HL-60 (cell line): ENCODE results near the gene TEKT2.
A peak's percentile ranks its signal among the peaks of the same experiment; 100 is the strongest.

Experiments
- DNase-seq, 2 experiments: peaks; one replicate each; pipeline ENCODE4 v3.0.0-alpha.2; 2010 to 2020; ENCODE audit warnings: low read depth in 1 of 2, low spot score in 1 of 2
- H3K27ac ChIP-seq: fragments of 250-450 bp; sonication (Bioruptor Pico); replicated peaks from 2 replicates; pipeline ENCODE4 v1.5.1; 2020; ENCODE audit warnings: mild to moderate bottlenecking, moderate library complexity
- H3K27me3 ChIP-seq: fragments of 250-450 bp; sonication (Bioruptor Pico); 2 replicates; pipeline ENCODE4 v1.5.1; 2021; ENCODE audit warnings: mild to moderate bottlenecking, moderate library complexity; ENCODE audit not compliant: insufficient read depth, poor library complexity, severe bottlenecking
- H3K4me3 ChIP-seq: replicated peaks from 2 replicates; pipeline ENCODE4 v1.5.1; 2011; ENCODE audit warnings: mild to moderate bottlenecking, control low read depth, low read length; ENCODE audit not compliant: insufficient read depth
- GABPA ChIP-seq: IDR thresholded peaks from 2 replicates; pipeline ENCODE4 v1.6.1; 2012; ENCODE audit warnings: low read depth
- POLR2AphosphoS5 ChIP-seq: IDR thresholded peaks from 2 replicates; pipeline ENCODE4 v1.6.1; 2012; ENCODE audit warnings: low read depth
- SPI1 ChIP-seq: IDR thresholded peaks from 2 replicates; pipeline ENCODE4 v1.6.1; 2012; ENCODE audit warnings: low read depth, mild to moderate bottlenecking, borderline replicate concordance
- TF ChIP-seq, protein P1 (sequence below): IDR thresholded peaks from 2 replicates; pipeline ENCODE4 v1.6.1; 2012; ENCODE audit warnings: low read depth; ENCODE audit not compliant: insufficient replicate concordance
- TF ChIP-seq, protein P2 (sequence below): IDR thresholded peaks from one replicate; pipeline ENCODE4 v1.5.1; 2011; ENCODE audit warnings: low read length, control low read depth, inconsistent platforms; ENCODE audit not compliant: insufficient read depth

TEKT2 gene

DNA sequence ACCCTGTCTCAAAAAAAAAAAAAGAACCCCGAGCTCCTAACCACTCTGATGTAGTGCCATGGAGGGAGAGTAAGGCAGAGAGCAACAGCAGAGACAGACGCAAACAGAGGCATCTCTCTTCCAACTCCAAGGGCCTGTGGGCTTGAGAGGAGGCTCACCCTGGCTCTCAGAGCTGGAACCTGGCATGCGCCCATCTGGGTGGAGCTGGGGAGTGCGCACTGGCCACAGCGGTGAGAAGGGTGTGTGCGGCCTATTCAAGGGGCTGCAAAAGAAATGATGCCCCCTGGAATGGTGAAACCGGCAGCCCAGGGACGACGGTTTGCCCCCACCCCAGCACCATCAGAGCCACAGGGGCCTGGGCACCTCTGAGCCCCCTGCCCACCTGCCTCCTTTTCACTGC is 23.5 kb downstream of the TEKT2 start:
- TF ChIP-seq, protein P1, sequence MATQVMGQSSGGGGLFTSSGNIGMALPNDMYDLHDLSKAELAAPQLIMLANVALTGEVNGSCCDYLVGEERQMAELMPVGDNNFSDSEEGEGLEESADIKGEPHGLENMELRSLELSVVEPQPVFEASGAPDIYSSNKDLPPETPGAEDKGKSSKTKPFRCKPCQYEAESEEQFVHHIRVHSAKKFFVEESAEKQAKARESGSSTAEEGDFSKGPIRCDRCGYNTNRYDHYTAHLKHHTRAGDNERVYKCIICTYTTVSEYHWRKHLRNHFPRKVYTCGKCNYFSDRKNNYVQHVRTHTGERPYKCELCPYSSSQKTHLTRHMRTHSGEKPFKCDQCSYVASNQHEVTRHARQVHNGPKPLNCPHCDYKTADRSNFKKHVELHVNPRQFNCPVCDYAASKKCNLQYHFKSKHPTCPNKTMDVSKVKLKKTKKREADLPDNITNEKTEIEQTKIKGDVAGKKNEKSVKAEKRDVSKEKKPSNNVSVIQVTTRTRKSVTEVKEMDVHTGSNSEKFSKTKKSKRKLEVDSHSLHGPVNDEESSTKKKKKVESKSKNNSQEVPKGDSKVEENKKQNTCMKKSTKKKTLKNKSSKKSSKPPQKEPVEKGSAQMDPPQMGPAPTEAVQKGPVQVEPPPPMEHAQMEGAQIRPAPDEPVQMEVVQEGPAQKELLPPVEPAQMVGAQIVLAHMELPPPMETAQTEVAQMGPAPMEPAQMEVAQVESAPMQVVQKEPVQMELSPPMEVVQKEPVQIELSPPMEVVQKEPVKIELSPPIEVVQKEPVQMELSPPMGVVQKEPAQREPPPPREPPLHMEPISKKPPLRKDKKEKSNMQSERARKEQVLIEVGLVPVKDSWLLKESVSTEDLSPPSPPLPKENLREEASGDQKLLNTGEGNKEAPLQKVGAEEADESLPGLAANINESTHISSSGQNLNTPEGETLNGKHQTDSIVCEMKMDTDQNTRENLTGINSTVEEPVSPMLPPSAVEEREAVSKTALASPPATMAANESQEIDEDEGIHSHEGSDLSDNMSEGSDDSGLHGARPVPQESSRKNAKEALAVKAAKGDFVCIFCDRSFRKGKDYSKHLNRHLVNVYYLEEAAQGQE = no peak
- TF ChIP-seq SPI1 = no peak
- no peak for TF ChIP-seq GABPA
- TF ChIP-seq POLR2AphosphoS5 = no peak
- TF ChIP-seq, protein P2, sequence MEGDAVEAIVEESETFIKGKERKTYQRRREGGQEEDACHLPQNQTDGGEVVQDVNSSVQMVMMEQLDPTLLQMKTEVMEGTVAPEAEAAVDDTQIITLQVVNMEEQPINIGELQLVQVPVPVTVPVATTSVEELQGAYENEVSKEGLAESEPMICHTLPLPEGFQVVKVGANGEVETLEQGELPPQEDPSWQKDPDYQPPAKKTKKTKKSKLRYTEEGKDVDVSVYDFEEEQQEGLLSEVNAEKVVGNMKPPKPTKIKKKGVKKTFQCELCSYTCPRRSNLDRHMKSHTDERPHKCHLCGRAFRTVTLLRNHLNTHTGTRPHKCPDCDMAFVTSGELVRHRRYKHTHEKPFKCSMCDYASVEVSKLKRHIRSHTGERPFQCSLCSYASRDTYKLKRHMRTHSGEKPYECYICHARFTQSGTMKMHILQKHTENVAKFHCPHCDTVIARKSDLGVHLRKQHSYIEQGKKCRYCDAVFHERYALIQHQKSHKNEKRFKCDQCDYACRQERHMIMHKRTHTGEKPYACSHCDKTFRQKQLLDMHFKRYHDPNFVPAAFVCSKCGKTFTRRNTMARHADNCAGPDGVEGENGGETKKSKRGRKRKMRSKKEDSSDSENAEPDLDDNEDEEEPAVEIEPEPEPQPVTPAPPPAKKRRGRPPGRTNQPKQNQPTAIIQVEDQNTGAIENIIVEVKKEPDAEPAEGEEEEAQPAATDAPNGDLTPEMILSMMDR = no peak
- H3K4me3 ChIP-seq = no peak overlapping the region
- no peaks in the 10 kb centered on the region for H3K27me3 ChIP-seq
- DNase-seq = no peak
- no peak overlapping the region for H3K27ac ChIP-seq

DNA sequence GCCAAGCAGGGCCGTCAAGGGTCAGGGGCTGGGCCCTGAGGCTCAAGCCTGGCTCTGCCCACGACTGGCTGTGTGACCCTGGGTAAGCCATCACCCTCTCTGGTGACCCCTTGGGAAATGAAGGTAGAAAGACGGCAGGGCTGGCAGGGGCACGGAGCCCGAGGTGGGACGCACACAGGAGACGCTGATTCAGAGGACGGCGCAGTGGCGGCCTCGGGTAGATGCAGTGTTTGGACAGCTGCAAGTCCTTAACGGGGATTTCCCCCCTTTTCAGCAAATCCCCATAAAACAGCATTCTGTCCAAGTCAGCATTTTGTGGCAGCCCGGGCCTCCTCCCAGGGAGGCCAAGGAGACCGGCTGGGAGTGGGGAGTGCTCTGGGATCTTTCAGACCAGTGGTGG is 24.4 kb downstream of the TEKT2 start:
- DNase-seq = no peak
- Histone ChIP-seq H3K27me3 (no peaks in the 10 kb centered on the region), H3K4me3 (no peak overlapping the region), H3K27ac (no peak overlapping the region)
- TF ChIP-seq, protein P2 = no peak
- no peak for TF ChIP-seq GABPA
- no peak for TF ChIP-seq POLR2AphosphoS5
- no peak for TF ChIP-seq SPI1
- TF ChIP-seq, protein P1 = no peak

DNA sequence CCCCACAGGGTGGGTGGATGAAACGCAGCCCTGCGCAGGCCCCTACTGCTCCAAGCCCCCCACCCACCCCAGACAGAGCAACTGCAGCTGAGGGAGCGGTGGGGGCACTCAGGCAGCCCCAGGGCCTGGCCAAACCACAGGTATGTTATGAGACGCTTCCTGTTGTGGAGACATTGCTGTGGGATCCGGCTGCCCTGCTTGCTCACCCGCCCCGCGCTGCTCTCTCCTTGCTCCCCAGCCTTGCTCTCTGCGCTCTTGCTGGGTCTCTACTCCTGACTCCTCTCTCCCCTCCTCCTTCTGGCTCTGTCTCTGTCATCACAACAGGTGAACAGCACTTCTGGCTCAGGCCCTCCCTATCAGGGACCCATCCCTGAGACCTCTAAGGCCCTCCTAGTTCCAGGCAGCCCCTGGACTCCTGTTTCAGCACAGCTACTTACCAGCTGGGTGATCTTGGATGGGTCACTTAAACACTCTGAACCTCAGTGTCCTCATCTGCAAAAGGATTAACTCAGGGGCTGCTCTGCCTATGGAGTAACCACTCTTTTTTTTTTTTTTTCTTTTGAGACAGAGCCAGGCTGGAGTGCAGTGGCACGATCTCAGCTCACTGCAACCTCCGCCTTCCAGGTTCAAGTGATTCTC is 25.3 kb downstream of the TEKT2 start:
- Histone ChIP-seq H3K4me3 (no peak overlapping the region), H3K27ac (peak overlapping the region; percentile 27), H3K27me3 (no peaks in the 10 kb centered on the region)
- peak in 1 of 2 experiments; percentile 31 for DNase-seq
- TF ChIP-seq, protein P1 = no peak
- TF ChIP-seq SPI1 (no peak), GABPA (no peak), POLR2AphosphoS5 (no peak)
- TF ChIP-seq, protein P2 = no peak
